Keratinocyte (primary cell): ENCODE results near the gene GYPE.
"Not testable (repeated sequence)": the region's sequence is repeated elsewhere in the genome, so short reads cannot be mapped to it uniquely, and the experiment has no call there.

ENCODE experiments used
- CTCF ChIP-seq, 3 experiments: IDR thresholded peaks in 1 of 3; conservative IDR thresholded peaks in 1 of 3; optimal IDR thresholded peaks in 1 of 3; 2 replicates in 2 of 3; 3 replicates in 1 of 3; pipeline versions ENCODE3 to v1.5.1; 2011; ENCODE audit warnings: low read length in 3 of 3, mild to moderate bottlenecking in 3 of 3, moderate library complexity in 2 of 3, control low read depth in 1 of 3, inconsistent platforms in 1 of 3; ENCODE audit not compliant: insufficient read depth in 2 of 3; ENCODE audit errors: extremely low read depth in 1 of 3
- EZH2 ChIP-seq: IDR thresholded peaks from one replicate; pipeline ENCODE4 v1.6.1; 2012; ENCODE audit warnings: inconsistent platforms, mild to moderate bottlenecking, low read length, moderate library complexity

GRCh38 chr4:143940708-143941107, 35.3 kb upstream of the GYPE start:
- TF ChIP-seq CTCF (optimal IDR thresholded peaks at IDR 0.05 in 1 of 3, IDR thresholded peaks at IDR 0.05 in 1 of 3, conservative IDR thresholded peaks at IDR 0.05 in 1 of 3; ENCODE audit: extremely low read depth in 1 of 3, insufficient read depth in 2 of 3, low read length in 3 of 3); EZH2: not testable (repeated sequence)
